MM.1S (cell line): ENCODE data around the gene RTN3.

Source experiments
- DNase-seq: peaks from one replicate; pipeline ENCODE4 v3.0.0-alpha.2; 2015
- H2AFZ ChIP-seq: fragments of 300-600 bp; sonication (generic); 2 replicates; pipeline ENCODE4 v1.6.0; 2016; ENCODE audit warnings: antibody characterized with exemption, low read length
- H3F3A ChIP-seq: fragments of 300-600 bp; sonication (generic); 2 replicates; pipeline ENCODE4 v1.6.1; 2016; ENCODE audit warnings: mild to moderate bottlenecking, antibody characterized with exemption, low read length, moderate library complexity, mixed read lengths; ENCODE audit not compliant: insufficient read depth
- H3K27ac ChIP-seq: fragments of 300-600 bp; sonication (generic); 2 replicates; pipeline ENCODE4 v1.5.1; 2016; ENCODE audit warnings: mild to moderate bottlenecking, low read length
- H3K27me3 ChIP-seq: fragments of 300-600 bp; sonication (generic); replicated peaks from 2 replicates; pipeline ENCODE4 v1.6.0; 2016; ENCODE audit warnings: low read length; ENCODE audit not compliant: insufficient read depth
- H3K36me3 ChIP-seq: fragments of 300-600 bp; sonication (generic); replicated peaks from 2 replicates; pipeline ENCODE4 v1.6.1; 2016; ENCODE audit warnings: mild to moderate bottlenecking, low read length, mixed read lengths; ENCODE audit not compliant: insufficient read depth
- H3K4me1 ChIP-seq: fragments of 300-600 bp; sonication (generic); 2 replicates; pipeline ENCODE4 v1.6.1; 2016; ENCODE audit warnings: low read length, mixed read lengths
- H3K4me2 ChIP-seq: fragments of 300-600 bp; sonication (generic); 2 replicates; pipeline ENCODE4 v1.6.0; 2016; ENCODE audit warnings: low read depth, low read length
- H3K4me3 ChIP-seq: fragments of 300-600 bp; sonication (generic); 2 replicates; pipeline ENCODE4 v1.5.1; 2016; ENCODE audit warnings: low read length, mixed read lengths
- H3K79me2 ChIP-seq: fragments of 300-600 bp; sonication (generic); 2 replicates; pipeline ENCODE4 v1.6.1; 2016; ENCODE audit warnings: mixed run types, low read length, mixed read lengths
- H3K9ac ChIP-seq: fragments of 300-600 bp; sonication (generic); 2 replicates; pipeline ENCODE4 v1.6.1; 2016; ENCODE audit warnings: low read length, mixed read lengths
- H3K9me2 ChIP-seq: fragments of 300-600 bp; sonication (generic); replicated peaks from 2 replicates; pipeline ENCODE4 v1.6.1; 2016; ENCODE audit warnings: mild to moderate bottlenecking, low read length, mixed read lengths; ENCODE audit not compliant: insufficient read depth
- H3K9me3 ChIP-seq: fragments of 300-600 bp; sonication (generic); replicated peaks from 2 replicates; pipeline ENCODE4 v1.6.1; 2016; ENCODE audit warnings: mild to moderate bottlenecking, low read length, mixed read lengths; ENCODE audit not compliant: insufficient read depth
- H4K20me1 ChIP-seq: fragments of 300-600 bp; sonication (generic); 2 replicates; pipeline ENCODE4 v1.6.1; 2016; ENCODE audit warnings: mild to moderate bottlenecking, low read length, moderate library complexity, mixed read lengths; ENCODE audit not compliant: insufficient read depth
- CTCF ChIP-seq: fragments of 300-600 bp; sonication (generic); IDR thresholded peaks from 2 replicates; pipeline ENCODE4 v1.5.1; 2016; ENCODE audit warnings: antibody characterized with exemption, low read length, mixed read lengths
- EZH2 ChIP-seq: fragments of 300-600 bp; sonication (generic); optimal IDR thresholded peaks from 2 replicates; pipeline ENCODE3; 2017; ENCODE audit warnings: low read depth, mild to moderate bottlenecking, antibody characterized with exemption, low read length, mixed read lengths
- EZH2phosphoT487 ChIP-seq: fragments of 300-600 bp; sonication (generic); IDR thresholded peaks from 2 replicates; pipeline ENCODE4 v1.6.1; 2018; ENCODE audit warnings: antibody characterized with exemption, low read length

RTN3 gene

GRCh38 chr11:63800921-63801320 is 119.6 kb downstream of the RTN3 start:
- Histone ChIP-seq H3K79me2 (no peaks in the 10 kb centered on the region), H3K9me2 (no peaks in the 10 kb centered on the region), H3K27ac (no peak overlapping the region), H2AFZ (no peak overlapping the region), H3K9me3 (no peaks in the 10 kb centered on the region), H3K27me3 (no peaks in the 10 kb centered on the region), H3K4me3 (no peak overlapping the region), H3K36me3 (no peaks in the 10 kb centered on the region), H4K20me1 (no peaks in the 10 kb centered on the region), H3K4me2 (no peak overlapping the region), H3K4me1 (no peaks in the 10 kb centered on the region), H3F3A (no peaks in the 10 kb centered on the region), H3K9ac (no peak overlapping the region)
- TF ChIP-seq EZH2phosphoT487 (no peak), EZH2 (no peak), CTCF (no peak)
- DNase-seq, result no peak

DNA sequence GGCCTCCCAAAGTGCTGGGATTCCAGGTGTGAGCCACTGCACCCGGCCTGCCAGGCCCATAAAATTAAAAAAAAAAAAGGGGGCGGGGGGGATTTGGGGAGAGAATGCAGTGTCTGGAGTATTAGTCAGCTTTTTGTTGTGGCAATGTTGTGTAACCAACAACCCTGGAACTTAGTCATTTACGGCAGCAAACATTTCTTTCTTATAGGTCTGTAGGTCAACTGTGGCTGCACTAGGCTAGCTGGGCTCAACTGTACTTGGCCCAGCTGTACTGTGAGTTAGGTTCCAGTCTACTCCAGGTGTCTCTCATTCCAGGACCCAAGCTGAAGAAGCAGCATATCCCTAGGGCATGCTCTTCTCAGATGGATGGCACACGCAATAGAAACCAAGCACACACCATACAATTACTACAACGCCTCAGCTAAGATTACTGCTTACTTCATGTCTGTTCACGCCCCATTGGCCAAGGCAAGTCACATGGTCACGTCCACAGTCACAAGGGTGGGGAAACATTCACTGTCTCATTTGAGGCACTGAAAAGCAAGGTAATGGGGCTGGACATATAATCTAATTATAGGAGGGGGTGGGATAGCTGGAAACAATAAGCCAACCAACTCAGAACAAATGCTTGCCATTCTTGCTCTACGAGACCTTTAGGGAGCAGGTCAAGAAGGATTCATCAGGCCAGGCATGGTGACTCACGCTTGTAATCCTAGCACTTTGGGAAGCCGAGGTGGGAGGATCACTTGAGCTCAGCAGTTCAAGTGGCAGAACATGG is 121.5 kb downstream of the RTN3 start:
- H3K4me3 ChIP-seq, result no peak overlapping the region
- H3K79me2 ChIP-seq, result no peaks in the 10 kb centered on the region
- H3K9me3 ChIP-seq, result no peaks in the 10 kb centered on the region
- TF ChIP-seq CTCF (no peak), EZH2 (no peak), EZH2phosphoT487 (no peak)
- no peak overlapping the region for H2AFZ ChIP-seq
- H3K27ac ChIP-seq, result no peak overlapping the region
- H3K36me3 ChIP-seq, result no peaks in the 10 kb centered on the region
- H3K9ac ChIP-seq, result no peak overlapping the region
- no peaks in the 10 kb centered on the region for H3K4me1 ChIP-seq
- H4K20me1 ChIP-seq, result no peaks in the 10 kb centered on the region
- no peak for DNase-seq
- no peaks in the 10 kb centered on the region for H3F3A ChIP-seq
- no peaks in the 10 kb centered on the region for H3K27me3 ChIP-seq
- no peaks in the 10 kb centered on the region for H3K9me2 ChIP-seq
- H3K4me2 ChIP-seq, result no peak overlapping the region

- no peaks in the 10 kb centered on the region for H3K79me2 ChIP-seq
- H2AFZ ChIP-seq, result no peak overlapping the region
- no peak overlapping the region for H3K9ac ChIP-seq
- H3K4me1 ChIP-seq, result no peaks in the 10 kb centered on the region
- H3K4me3 ChIP-seq, result no peak overlapping the region
- H3K4me2 ChIP-seq, result no peak overlapping the region
- no peak for DNase-seq
- H3K9me3 ChIP-seq, result no peaks in the 10 kb centered on the region
- H3K27ac ChIP-seq, result no peak overlapping the region
- no peaks in the 10 kb centered on the region for H4K20me1 ChIP-seq
- H3F3A ChIP-seq, result no peaks in the 10 kb centered on the region
- no peaks in the 10 kb centered on the region for H3K27me3 ChIP-seq
- H3K36me3 ChIP-seq, result no peaks in the 10 kb centered on the region
- no peaks in the 10 kb centered on the region for H3K9me2 ChIP-seq
- TF ChIP-seq EZH2phosphoT487 (no peak), EZH2 (no peak), CTCF (no peak)
Measured at GRCh38 chr11:63804259-63804658, 123.0 kb downstream of the RTN3 start.
